Measurements from ENCODE around the gene TRMT112.

TRMT112 gene

GRCh38 chr11:64292460-64293254 lies 24.7 kb downstream of the TRMT112 start:
- DNase-seq (ENCODE audit: low read depth in 3 of 3): no peak

GRCh38 chr11:64291752-64292459 lies 25.5 kb downstream of the TRMT112 start:
- no peak for DNase-seq (ENCODE audit: low read depth in 3 of 3)

- DNase-seq (ENCODE audit: low read depth in 3 of 3): no peak
Measured at GRCh38 chr11:64291262-64291751, 26.1 kb downstream of the TRMT112 start, which contains the start of gene KCNK4. Gene KCNK4 (plus strand): TSS chr11:64291302. CDS start chr11:64293019, 1,717 bp downstream.

DNA sequence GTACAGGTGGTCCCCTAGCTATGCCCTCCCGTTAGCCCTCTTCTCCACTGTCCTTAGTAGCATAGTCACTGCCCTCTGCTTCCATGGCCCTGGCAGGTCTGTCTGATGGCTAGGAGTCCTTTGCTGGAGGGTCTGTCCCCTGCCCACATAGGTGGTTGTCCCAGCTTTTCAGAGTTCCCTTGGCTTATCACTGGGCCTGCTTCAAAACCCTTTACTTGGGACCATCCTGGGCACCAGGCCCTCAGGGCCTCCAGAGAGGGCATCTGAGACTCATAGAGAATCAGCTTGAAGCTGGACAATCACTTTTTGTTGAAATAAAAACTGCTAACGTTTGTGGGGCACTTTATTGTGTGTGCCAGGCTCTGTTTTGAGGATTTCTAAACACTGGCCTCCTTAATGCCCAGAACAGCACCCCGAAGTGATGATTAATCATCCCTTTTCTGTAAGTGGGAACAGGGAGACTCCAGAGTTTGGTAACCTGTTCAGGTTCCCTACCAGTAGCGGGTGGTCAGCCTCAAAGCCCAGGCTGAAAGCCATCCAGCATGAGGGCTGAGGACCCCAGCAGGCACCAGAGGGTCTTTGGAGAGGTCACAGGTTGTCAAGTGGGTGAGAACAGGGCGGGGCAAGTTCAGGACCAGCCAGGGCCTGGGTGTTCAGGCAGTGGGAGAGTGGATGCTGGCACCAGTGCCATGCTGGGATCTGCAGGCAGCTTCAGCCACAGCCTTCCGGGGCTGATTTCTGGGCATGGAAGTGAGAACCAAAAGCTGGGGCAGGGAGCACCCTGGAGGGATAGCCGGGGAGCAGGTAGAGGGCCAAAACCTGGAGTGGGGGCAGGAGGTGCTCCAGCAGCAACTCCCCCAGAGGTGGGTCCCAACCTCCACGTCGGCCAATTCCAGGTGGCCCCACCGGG lies 26.8 kb downstream of the TRMT112 start:
- DNase-seq (ENCODE audit: low read depth in 3 of 3): no peak

DNA sequence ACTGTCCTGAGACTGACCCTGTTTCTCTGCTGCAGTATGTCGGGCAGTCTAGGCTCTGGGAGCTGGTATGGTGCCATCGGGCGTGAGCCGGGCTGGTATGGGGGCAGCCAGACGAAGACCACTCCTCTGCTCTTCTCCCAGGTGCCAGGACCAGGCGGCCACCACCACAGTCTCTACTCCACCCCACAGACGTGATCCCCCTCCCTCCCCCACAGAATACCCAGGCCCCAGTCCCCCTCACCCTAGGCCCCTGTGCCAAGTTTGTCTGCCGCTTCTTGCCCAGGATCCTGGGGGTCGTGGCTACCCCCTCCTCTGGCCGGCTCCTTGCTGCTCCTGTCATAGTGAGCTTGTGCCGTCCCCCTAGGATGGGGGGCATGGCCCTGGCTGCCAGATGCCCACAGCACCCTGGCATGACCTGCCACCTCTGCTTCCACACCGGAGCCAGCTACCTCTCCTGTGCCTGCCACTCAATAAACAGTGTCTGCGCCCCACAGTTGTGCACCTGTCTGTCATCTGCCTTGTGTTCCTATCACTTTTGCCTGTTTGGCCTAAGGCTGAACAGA lies 28.3 kb downstream of the TRMT112 start:
- DNase-seq (ENCODE audit: low read depth in 3 of 3): no peak

GRCh38 chr11:64288353-64288750 lies 29.0 kb downstream of the TRMT112 start:
- no peak for DNase-seq (ENCODE audit: low read depth in 3 of 3)

DNA sequence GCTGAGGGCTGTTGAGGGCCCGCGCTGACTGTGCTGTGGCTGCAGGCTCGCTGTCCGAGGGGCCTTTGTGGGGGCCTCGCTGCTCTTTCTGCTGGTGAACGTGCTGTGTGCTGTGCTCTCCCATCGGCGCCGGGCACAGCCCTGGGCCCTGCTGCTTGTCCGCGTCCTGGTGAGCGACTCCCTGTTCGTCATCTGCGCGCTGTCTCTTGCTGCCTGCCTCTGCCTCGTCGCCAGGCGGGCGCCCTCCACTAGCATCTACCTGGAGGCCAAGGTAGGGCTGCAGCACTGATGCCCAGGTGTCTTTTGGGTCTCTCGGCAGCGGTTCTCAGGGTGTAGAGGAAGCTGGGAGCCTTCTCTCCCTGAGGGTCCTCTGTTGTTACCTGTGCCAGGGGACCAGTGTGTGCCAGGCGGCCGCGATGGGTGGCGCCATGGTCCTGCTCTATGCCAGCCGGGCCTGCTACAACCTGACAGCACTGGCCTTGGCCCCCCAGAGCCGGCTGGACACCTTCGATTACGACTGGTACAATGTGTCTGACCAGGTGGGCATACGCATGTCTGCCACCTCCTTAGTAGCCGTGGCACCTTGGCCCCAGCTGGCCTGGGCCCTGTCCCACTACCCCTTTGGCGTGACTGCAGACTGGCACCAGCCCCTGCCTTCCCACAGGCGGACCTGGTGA lies 29.5 kb downstream of the TRMT112 start:
- DNase-seq (ENCODE audit: low read depth in 3 of 3): no peak

- no peak for DNase-seq (ENCODE audit: low read depth in 3 of 3)
Measured at GRCh38 chr11:64286801-64287159, 30.6 kb downstream of the TRMT112 start.

DNA sequence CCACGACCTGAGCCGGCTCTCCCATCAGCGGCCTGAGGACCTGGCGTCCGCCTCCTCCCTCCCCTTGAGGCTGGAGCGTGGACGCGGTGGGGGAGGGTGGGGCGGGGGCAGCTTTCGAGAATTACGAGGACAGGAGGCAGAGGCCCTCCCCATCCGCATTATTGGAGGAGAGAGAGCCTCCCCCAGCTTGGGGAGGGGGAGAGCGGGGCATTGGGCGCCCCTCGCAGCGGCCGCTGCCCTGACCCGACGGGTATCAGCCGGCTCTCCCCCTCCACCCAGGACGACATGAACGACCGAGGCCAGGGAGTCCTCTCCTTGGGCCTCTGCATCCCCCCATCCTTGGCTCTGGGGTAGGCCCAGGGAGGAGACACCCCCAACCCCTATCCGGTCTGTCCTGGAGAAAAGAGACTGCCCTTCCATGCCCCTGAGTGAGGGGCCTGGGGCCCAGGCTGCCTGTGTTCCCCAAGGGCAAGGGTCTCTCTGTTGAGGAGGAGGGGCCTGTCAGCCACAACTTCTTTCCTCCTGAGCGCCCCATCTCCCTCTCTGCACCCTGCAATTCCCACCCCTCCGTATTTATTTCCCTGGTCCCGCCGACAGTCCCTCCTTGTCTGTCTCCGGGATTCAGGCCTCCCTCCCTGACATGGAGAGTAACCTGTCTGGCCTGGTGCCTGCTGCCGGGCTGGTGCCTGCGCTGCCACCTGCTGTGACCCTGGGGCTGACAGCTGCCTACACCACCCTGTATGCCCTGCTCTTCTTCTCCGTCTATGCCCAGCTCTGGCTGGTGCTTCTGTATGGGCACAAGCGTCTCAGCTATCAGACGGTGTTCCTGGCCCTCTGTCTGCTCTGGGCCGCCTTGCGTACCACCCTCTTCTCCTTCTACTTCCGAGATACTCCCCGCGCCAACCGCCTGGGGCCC lies 31.2 kb downstream of the TRMT112 start:
- DNase-seq (ENCODE audit: low read depth in 3 of 3): no peak

- peak; percentile 78 to 88 (median 84) for DNase-seq (ENCODE audit: low read depth in 3 of 3)
Measured at GRCh38 chr11:64284962-64285884, 32.1 kb downstream of the TRMT112 start, which contains the start of gene GPR137. Gene GPR137 (plus strand): TSS chr11:64285848. CDS start chr11:64286525, 677 bp downstream.

GRCh38 chr11:64284048-64284961 lies 33.1 kb downstream of the TRMT112 start, which contains the start of gene BAD:
Gene BAD (minus strand): TSS chr11:64284665. CDS start chr11:64284368, 297 bp downstream.
- peak; percentile 85 to 94 (median 86) for DNase-seq (ENCODE audit: low read depth in 3 of 3)

GRCh38 chr11:64283092-64283491 lies 34.3 kb downstream of the TRMT112 start:
- DNase-seq (ENCODE audit: low read depth in 3 of 3): no peak

- DNase-seq (ENCODE audit: low read depth in 3 of 3): no peak
Measured at GRCh38 chr11:64281957-64282770, 35.2 kb downstream of the TRMT112 start.

DNA sequence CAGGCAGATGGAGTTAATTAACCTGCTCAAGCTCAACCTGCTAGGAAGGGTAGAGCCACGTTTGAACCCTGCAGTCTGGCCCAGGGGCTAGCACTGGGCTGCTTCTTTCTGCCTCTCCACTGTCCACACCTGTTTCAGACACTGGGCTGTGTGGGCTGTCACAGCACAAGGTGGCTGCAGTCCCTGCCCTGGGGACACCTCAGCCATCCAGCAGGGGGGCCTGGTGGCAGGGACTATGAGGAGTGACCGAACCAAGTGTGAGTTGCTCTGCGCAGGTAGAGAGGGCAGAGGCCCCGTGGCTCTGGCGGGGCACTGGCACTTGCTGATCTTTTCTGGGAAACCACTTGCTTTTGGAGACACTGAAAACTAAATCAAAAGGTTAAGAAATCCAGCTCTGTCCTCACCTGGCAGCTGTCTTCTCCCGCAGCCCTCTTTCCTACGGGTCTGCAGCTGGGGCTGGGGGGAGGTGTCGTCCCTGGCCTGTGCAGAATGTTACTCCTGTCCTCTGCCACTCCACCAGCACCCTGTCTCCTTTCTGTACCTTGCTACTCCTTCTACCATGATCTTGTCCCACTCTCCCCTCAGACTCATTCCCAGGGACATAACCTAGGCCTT lies 38.7 kb downstream of the TRMT112 start:
- DNase-seq (ENCODE audit: low read depth in 3 of 3): no peak

DNA sequence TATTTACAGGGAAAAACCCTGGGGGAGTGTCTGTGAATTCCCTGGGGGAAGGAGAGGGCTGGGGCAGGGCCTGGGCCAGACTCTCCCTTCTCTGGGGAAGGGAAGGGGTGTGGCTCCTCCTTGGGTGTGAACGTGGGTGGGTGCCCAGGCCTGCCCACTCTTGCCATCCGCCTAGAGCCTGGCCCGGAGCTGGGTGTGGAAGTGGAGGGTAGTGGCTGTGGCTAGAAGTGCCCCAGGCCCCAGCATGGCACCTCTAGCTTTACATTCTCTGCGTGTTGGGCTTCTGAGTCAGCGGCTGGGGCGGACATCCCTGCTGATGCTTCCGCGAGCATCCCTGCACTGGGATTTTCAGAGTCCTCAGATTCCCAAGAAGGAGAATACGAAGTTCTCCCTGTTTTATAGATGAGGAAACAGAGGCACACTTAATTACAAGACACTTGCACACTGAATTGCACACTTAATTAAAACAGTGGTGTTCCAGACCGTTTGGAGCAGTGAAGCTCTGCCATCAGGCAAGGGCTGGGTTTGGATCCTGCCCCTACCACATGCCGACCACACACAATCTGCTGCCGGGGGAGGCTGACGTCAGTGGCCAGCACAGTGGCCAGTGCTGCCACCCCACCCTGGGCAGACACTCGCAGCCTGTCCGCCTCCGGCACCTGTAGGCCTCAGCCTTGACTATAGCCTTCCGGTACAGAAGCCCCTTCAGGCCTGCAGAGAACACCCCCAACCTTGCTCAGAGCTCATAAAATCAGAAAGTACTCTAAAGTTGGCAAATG lies 40.5 kb downstream of the TRMT112 start:
- no peak for DNase-seq (ENCODE audit: low read depth in 3 of 3)

All from stimulated activated CD4-positive, alpha-beta T cell treated with anti-CD3 and anti-CD28 coated beads, TNF-alpha, amount 100 ng/mL, for 24 hours (primary cell).